Cardiac muscle cell (in vitro differentiated cells and primary cell): ENCODE results near the gene SPACA6. TPM values are rescaled to one million over a fixed set of nuclear protein-coding genes. Genes with fewer than 3 reads are reported as not detected.

Experiments
- DNase-seq, 2 donors: peaks; one replicate each; pipeline versions ENCODE4 v3.0.0 to v3.0.0-alpha.2; 2010 to 2017; ENCODE audit warnings: low read depth in 1 of 2, low spot score in 1 of 2
- H3K27ac ChIP-seq: fragments of 200-600 bp; sonication (generic); 2 replicates; pipeline ENCODE4 v1.5.1; 2016
- H3K27me3 ChIP-seq: fragments of 200-600 bp; sonication (generic); 2 replicates; pipeline ENCODE4 v1.6.0; 2016; ENCODE audit warnings: control low read depth
- H3K36me3 ChIP-seq: fragments of 200-600 bp; sonication (generic); 2 replicates; pipeline ENCODE4 v1.5.1; 2016; ENCODE audit warnings: control low read depth
- H3K4me1 ChIP-seq: fragments of 200-600 bp; sonication (generic); 2 replicates; pipeline ENCODE4 v1.8.1; 2017; ENCODE audit warnings: low read depth, mild to moderate bottlenecking, mixed run types
- H3K4me3 ChIP-seq: fragments of 200-600 bp; sonication (generic); 2 replicates; pipeline ENCODE4 v1.5.1; 2016; ENCODE audit warnings: mild to moderate bottlenecking
- H3K9me3 ChIP-seq: fragments of 200-600 bp; sonication (generic); 2 replicates; pipeline ENCODE4 v1.5.1; 2017; ENCODE audit warnings: low read depth, mild to moderate bottlenecking, control low read depth
- polyA plus RNA-seq: library from polyadenylated mRNA; unstranded; fragments of >200 nt; fragmentation: Nextera tagmentation; extraction: Ambion mirVana; gene quantifications from 2 replicates; pipeline ENCODE4 v1.2.1, GENCODE V29; 2016
- total RNA-seq: library from RNA; depleted of rRNA; stranded (reverse); fragments of >200 nt; gene quantifications from 2 replicates; pipeline ENCODE4 v1.2.3, GENCODE V29; 2016
- TF ChIP-seq, protein P1 (sequence below): IDR thresholded peaks from 2 replicates; pipeline ENCODE4 v1.5.1; 2012; ENCODE audit warnings: low read depth, mild to moderate bottlenecking, low read length

Gene SPACA6
- total and polyA plus RNA-seq, 2 experiments from 2014 or later = 13.8 to 16.5 TPM

DNA sequence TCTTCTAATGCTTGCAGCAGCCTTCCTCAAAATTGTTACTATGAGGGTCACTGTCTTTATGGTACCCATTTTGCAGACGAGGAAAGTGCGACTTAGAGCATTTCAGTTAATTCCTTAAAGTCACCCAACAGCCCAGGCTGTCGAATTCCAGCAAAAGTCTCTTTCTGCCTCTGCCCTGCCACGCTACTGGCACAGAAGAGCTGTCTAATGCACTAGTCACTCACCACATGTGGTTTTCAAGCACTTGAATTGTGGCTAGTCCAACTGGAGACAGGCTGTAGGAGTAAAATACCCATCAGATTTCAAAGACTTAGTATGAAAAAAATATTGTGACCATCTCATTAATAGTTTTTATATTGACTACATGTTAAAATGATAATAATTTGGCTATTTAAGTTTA is 56.8 kb downstream of the SPACA6 start:
- TF ChIP-seq, protein P1, sequence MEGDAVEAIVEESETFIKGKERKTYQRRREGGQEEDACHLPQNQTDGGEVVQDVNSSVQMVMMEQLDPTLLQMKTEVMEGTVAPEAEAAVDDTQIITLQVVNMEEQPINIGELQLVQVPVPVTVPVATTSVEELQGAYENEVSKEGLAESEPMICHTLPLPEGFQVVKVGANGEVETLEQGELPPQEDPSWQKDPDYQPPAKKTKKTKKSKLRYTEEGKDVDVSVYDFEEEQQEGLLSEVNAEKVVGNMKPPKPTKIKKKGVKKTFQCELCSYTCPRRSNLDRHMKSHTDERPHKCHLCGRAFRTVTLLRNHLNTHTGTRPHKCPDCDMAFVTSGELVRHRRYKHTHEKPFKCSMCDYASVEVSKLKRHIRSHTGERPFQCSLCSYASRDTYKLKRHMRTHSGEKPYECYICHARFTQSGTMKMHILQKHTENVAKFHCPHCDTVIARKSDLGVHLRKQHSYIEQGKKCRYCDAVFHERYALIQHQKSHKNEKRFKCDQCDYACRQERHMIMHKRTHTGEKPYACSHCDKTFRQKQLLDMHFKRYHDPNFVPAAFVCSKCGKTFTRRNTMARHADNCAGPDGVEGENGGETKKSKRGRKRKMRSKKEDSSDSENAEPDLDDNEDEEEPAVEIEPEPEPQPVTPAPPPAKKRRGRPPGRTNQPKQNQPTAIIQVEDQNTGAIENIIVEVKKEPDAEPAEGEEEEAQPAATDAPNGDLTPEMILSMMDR = no peak
- Histone ChIP-seq H3K36me3 (no peaks in the 10 kb centered on the region), H3K27me3 (no peaks in the 10 kb centered on the region), H3K9me3 (no peaks in the 10 kb centered on the region), H3K4me1 (no peaks in the 10 kb centered on the region), H3K4me3 (no peak overlapping the region), H3K27ac (no peak overlapping the region)
- peak in 1 of 2 donors; percentile 59 for DNase-seq

DNA sequence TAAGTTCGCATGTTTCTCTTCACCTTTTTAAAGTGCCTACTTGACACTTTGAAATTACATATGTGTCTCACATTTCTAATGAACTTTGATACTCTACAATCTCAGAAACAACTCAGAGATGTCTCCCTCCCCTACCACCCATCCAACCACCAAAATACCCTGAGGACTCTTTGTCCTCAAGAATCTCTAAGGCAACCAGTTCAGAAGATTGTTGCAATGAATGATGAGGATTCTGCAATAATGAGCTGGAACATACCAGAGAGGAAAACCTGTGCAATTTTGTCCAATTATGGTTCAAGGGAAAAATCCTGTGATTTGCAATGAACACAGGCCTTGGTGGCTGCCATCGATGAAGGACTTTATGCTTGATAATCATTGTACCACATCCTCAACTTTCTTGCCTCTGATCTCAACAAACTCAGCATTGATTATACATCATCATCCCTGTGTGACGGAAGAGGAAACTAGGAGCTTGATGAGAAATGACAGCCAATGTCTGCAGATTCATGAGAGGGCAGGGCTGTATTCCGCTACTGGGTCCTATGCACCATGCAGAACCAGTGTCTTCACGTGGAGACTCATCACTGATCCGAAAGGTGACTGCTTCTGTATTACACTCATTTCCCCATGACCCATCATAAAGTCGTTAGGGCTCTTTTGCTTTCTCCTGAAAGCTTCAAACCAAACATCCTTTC is 57.4 kb downstream of the SPACA6 start:
- Histone ChIP-seq H3K4me3 (no peak overlapping the region), H3K36me3 (no peaks in the 10 kb centered on the region), H3K27ac (no peak overlapping the region), H3K27me3 (no peaks in the 10 kb centered on the region), H3K9me3 (no peaks in the 10 kb centered on the region), H3K4me1 (no peaks in the 10 kb centered on the region)
- TF ChIP-seq, protein P1 = no peak
- peak in 1 of 2 donors; percentile 75 for DNase-seq

GRCh38 chr19:51751655-51752054 is 58.5 kb downstream of the SPACA6 start, which contains the start of gene FPR1:
Gene FPR1, minus strand, starts transcription at chr19:51751878. Its CDS starts 4,884 bp downstream, at chr19:51746994.
- TF ChIP-seq, protein P1 = no peak
- DNase-seq = peak in 1 of 2 donors; percentile 74
- Histone ChIP-seq H3K36me3 (no peaks in the 10 kb centered on the region), H3K27ac (no peak within 1 kb of the TSS), H3K27me3 (no peaks in the 10 kb centered on the region), H3K4me1 (no peaks in the 10 kb centered on the region), H3K9me3 (no peaks in the 10 kb centered on the region), H3K4me3 (no peak within 1 kb of the TSS)

- Histone ChIP-seq H3K27me3 (no peaks in the 10 kb centered on the region), H3K36me3 (no peaks in the 10 kb centered on the region), H3K27ac (no peak overlapping the region), H3K9me3 (no peaks in the 10 kb centered on the region), H3K4me3 (no peak overlapping the region), H3K4me1 (no peaks in the 10 kb centered on the region)
- DNase-seq = no peak
- TF ChIP-seq, protein P1 = no peak
Observed at GRCh38 chr19:51754109-51754508, 61.0 kb downstream of the SPACA6 start.

GRCh38 chr19:51754770-51755169 is 61.6 kb downstream of the SPACA6 start:
- Histone ChIP-seq H3K4me1 (no peaks in the 10 kb centered on the region), H3K9me3 (no peaks in the 10 kb centered on the region), H3K36me3 (no peaks in the 10 kb centered on the region), H3K27me3 (no peaks in the 10 kb centered on the region), H3K27ac (no peak overlapping the region), H3K4me3 (no peak overlapping the region)
- no peak for DNase-seq
- TF ChIP-seq, protein P1 = no peak

Other genes with a start within 250 kb of the SPACA6 start
- gene SIGLEC8, start 234.9 kb upstream of the SPACA6 start, total RNA-seq = not detected in 2 replicates
- gene SIGLEC8, start 234.9 kb upstream of the SPACA6 start, polyA plus RNA-seq = not detected in 2 replicates
- gene CEACAM18, start 214.8 kb upstream of the SPACA6 start, total RNA-seq = not detected in 2 replicates
- not detected in 2 replicates for gene CEACAM18, start 214.8 kb upstream of the SPACA6 start, polyA plus RNA-seq
- gene SIGLEC12, start 191.5 kb upstream of the SPACA6 start, total RNA-seq = not detected in 2 replicates
- not detected in 2 replicates for gene SIGLEC12, start 191.5 kb upstream of the SPACA6 start, polyA plus RNA-seq
- not detected in 2 replicates for gene SIGLEC6, start 161.7 kb upstream of the SPACA6 start, total RNA-seq
- gene SIGLEC6, start 161.7 kb upstream of the SPACA6 start, polyA plus RNA-seq = not detected in 2 replicates
- gene ZNF175, start 122.0 kb upstream of the SPACA6 start, total RNA-seq = 4.4 and 7.0 TPM in 2 replicates
- gene ZNF175, start 122.0 kb upstream of the SPACA6 start, polyA plus RNA-seq = 2.3 and 3.6 TPM in 2 replicates
- gene SIGLEC5, start 62.9 kb upstream of the SPACA6 start, total RNA-seq = not detected in 2 replicates
- not detected in 2 replicates for gene SIGLEC5, start 62.9 kb upstream of the SPACA6 start, polyA plus RNA-seq
- gene SIGLEC14, start 46.5 kb upstream of the SPACA6 start, total RNA-seq = not detected in 2 replicates
- gene SIGLEC14, start 46.5 kb upstream of the SPACA6 start, polyA plus RNA-seq = not detected in 2 replicates
- 0.11 and 0.27 TPM in 2 replicates for gene HAS1, start 30.7 kb downstream of the SPACA6 start, total RNA-seq
- 0.46 and 0.61 TPM in 2 replicates for gene HAS1, start 30.7 kb downstream of the SPACA6 start, polyA plus RNA-seq
- not detected in 2 replicates for gene FPR1, start 58.5 kb downstream of the SPACA6 start, total RNA-seq
- not detected in 2 replicates for gene FPR1, start 58.5 kb downstream of the SPACA6 start, polyA plus RNA-seq
- gene FPR2, start 67.8 kb downstream of the SPACA6 start, total RNA-seq = not detected in 2 replicates
- not detected in 2 replicates for gene FPR2, start 67.8 kb downstream of the SPACA6 start, polyA plus RNA-seq
- gene FPR3, start 101.8 kb downstream of the SPACA6 start, total RNA-seq = not detected in 2 replicates
- gene FPR3, start 101.8 kb downstream of the SPACA6 start, polyA plus RNA-seq = not detected in 2 replicates
- gene ZNF577, start 194.6 kb downstream of the SPACA6 start, total RNA-seq = 22.2 and 31.6 TPM in 2 replicates
- 27.6 and 39.0 TPM in 2 replicates for gene ZNF577, start 194.6 kb downstream of the SPACA6 start, polyA plus RNA-seq
- gene ZNF649, start 211.7 kb downstream of the SPACA6 start, total RNA-seq = 17.3 and 26.3 TPM in 2 replicates
- gene ZNF649, start 211.7 kb downstream of the SPACA6 start, polyA plus RNA-seq = 17.4 and 18.1 TPM in 2 replicates
- gene ZNF613, start 234.1 kb downstream of the SPACA6 start, total RNA-seq = 7.1 and 14.4 TPM in 2 replicates
- 9.3 and 11.6 TPM in 2 replicates for gene ZNF613, start 234.1 kb downstream of the SPACA6 start, polyA plus RNA-seq